Measurements from ENCODE around the gene LRMDA. TPM values are rescaled to one million over a fixed set of nuclear protein-coding genes. Genes with fewer than 3 reads are reported as not detected.

Gene LRMDA
- total RNA-seq, 1 donor from 2014 or later, result 5.2 TPM

DNA sequence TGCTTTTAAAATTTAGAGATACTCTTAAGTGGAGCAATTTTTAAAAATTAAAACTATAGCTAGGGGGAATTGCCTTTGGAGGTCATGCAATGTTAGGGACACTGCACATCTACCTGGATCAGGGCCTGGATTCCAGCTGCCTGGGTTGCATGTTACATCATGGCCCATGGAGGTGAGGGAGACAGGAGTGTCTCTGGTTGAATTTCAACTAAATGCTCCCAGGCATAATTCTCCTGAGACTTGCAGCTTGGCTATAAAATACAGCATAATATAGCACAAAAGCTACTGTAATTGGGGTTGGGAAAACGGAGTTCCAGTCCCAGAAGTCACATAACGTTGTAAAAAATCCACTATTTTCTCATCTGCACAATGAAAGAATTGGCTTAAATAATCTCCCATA, 782.5 kb downstream of the LRMDA start:
- no peaks in the 10 kb centered on the region for H3K27me3 ChIP-seq
- peaks cover 12% of the 10 kb centered on the region for H3K4me1 Mint-ChIP-seq
- H3K9me3 Mint-ChIP-seq, result peaks cover 2% of the 10 kb centered on the region

DNA sequence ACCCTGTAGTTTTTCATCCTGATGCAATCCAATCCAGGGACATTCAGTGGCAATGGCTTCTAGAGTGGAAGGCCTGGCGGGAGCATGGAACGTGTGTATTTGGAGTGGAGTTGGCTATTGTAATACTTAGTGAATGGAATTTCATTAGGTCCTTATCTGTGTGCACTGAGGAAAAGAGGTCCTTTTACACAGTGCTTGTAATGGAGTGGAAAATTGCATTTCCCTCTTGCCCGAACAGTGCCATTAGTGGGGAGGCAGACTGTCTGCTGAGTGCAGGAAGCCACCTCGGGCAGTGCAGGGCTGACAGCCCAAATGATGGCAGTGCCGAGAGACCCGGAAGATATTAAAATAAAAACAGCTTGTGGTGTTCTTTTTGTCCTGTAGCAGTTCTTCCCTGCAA, 786.6 kb downstream of the LRMDA start:
- TF ChIP-seq, protein P1, sequence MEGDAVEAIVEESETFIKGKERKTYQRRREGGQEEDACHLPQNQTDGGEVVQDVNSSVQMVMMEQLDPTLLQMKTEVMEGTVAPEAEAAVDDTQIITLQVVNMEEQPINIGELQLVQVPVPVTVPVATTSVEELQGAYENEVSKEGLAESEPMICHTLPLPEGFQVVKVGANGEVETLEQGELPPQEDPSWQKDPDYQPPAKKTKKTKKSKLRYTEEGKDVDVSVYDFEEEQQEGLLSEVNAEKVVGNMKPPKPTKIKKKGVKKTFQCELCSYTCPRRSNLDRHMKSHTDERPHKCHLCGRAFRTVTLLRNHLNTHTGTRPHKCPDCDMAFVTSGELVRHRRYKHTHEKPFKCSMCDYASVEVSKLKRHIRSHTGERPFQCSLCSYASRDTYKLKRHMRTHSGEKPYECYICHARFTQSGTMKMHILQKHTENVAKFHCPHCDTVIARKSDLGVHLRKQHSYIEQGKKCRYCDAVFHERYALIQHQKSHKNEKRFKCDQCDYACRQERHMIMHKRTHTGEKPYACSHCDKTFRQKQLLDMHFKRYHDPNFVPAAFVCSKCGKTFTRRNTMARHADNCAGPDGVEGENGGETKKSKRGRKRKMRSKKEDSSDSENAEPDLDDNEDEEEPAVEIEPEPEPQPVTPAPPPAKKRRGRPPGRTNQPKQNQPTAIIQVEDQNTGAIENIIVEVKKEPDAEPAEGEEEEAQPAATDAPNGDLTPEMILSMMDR (IDR thresholded peaks at IDR 0.05), result no peak
- no peak for TF ChIP-seq EZH2 (IDR thresholded peaks at IDR 0.05)
- no peak for TF ChIP-seq EZH2phosphoT487 (IDR thresholded peaks at IDR 0.05)
- H3K27me3 Mint-ChIP-seq (ENCODE audit: insufficient read depth, low read depth), result peaks cover 1% of the 10 kb centered on the region
- no peak for DNase-seq (ENCODE audit: low spot score)
- no peaks in the 10 kb centered on the region for H3K79me2 ChIP-seq (ENCODE audit: low read depth)
- H3K4me3 ChIP-seq, result no peak overlapping the region
- H3K27ac ChIP-seq, result no peak overlapping the region
- H3K27me3 ChIP-seq, result no peaks in the 10 kb centered on the region
- H4K20me1 ChIP-seq (ENCODE audit: low read depth), result no peaks in the 10 kb centered on the region
- H3K36me3 ChIP-seq, result no peaks in the 10 kb centered on the region
- H3K4me1 Mint-ChIP-seq, result peaks cover 4% of the 10 kb centered on the region
- H3K4me3 Mint-ChIP-seq, result no peak overlapping the region
- no peak overlapping the region for H2AFZ ChIP-seq (replicated peaks)
- H3K9ac ChIP-seq, result no peak overlapping the region
- H3K27ac Mint-ChIP-seq, result peak overlapping the region; percentile 58
- H3F3A ChIP-seq (ENCODE audit: low read depth), result no peaks in the 10 kb centered on the region
- no peaks in the 10 kb centered on the region for H3K9me3 ChIP-seq (ENCODE audit: low read depth)
- H3K36me3 Mint-ChIP-seq, result no peaks in the 10 kb centered on the region
- peaks cover 7% of the 10 kb centered on the region for H3K9me3 Mint-ChIP-seq
- H3K4me1 ChIP-seq, result no peaks in the 10 kb centered on the region
- no peak overlapping the region for H3K4me2 ChIP-seq

More for the DNA sequence above, 782.5 kb downstream of the LRMDA start:
- no peak overlapping the region for H3K27ac Mint-ChIP-seq
- Histone ChIP-seq H3K4me3 (no peak overlapping the region), H3K79me2 (ENCODE audit: low read depth) (no peaks in the 10 kb centered on the region), H3K36me3 (no peaks in the 10 kb centered on the region), H3F3A (ENCODE audit: low read depth) (no peaks in the 10 kb centered on the region), H3K9ac (no peak overlapping the region), H4K20me1 (ENCODE audit: low read depth) (no peaks in the 10 kb centered on the region), H2AFZ (replicated peaks) (no peak overlapping the region), H3K4me2 (no peak overlapping the region), H3K4me1 (no peaks in the 10 kb centered on the region), H3K9me3 (ENCODE audit: low read depth) (no peaks in the 10 kb centered on the region), H3K27ac (no peak overlapping the region)
- TF ChIP-seq, protein P1 (IDR thresholded peaks at IDR 0.05), result no peak
- no peak for TF ChIP-seq EZH2phosphoT487 (IDR thresholded peaks at IDR 0.05)
- TF ChIP-seq EZH2 (IDR thresholded peaks at IDR 0.05), result no peak
- peaks cover 5% of the 10 kb centered on the region for H3K27me3 Mint-ChIP-seq (ENCODE audit: insufficient read depth, low read depth)
- H3K36me3 Mint-ChIP-seq, result no peaks in the 10 kb centered on the region
- H3K4me3 Mint-ChIP-seq, result no peak overlapping the region
- no peak for DNase-seq (ENCODE audit: low spot score)

GRCh38 chr10:76229341-76229740, 797.9 kb downstream of the LRMDA start:
- Histone ChIP-seq H3K36me3 (no peaks in the 10 kb centered on the region), H3K79me2 (ENCODE audit: low read depth) (no peaks in the 10 kb centered on the region), H3K27ac (no peak overlapping the region), H3K9ac (no peak overlapping the region), H3K4me3 (no peak overlapping the region), H3K4me1 (peaks cover 23% of the 10 kb centered on the region), H3F3A (ENCODE audit: low read depth) (peaks cover 6% of the 10 kb centered on the region), H3K27me3 (peaks cover 34% of the 10 kb centered on the region), H3K4me2 (no peak overlapping the region), H2AFZ (replicated peaks) (no peak overlapping the region), H3K9me3 (ENCODE audit: low read depth) (no peaks in the 10 kb centered on the region), H4K20me1 (ENCODE audit: low read depth) (no peaks in the 10 kb centered on the region)
- Mint-ChIP-seq H3K9me3 (peaks cover 9% of the 10 kb centered on the region), H3K27me3 (ENCODE audit: insufficient read depth, low read depth) (peaks cover 9% of the 10 kb centered on the region), H3K4me3 (no peak overlapping the region), H3K4me1 (peaks cover 42% of the 10 kb centered on the region), H3K27ac (peak overlapping the region; percentile 20), H3K36me3 (peaks cover 5% of the 10 kb centered on the region)
- DNase-seq (ENCODE audit: low spot score), result no peak
- no peak for TF ChIP-seq EZH2phosphoT487 (IDR thresholded peaks at IDR 0.05)
- TF ChIP-seq, protein P1 (IDR thresholded peaks at IDR 0.05), result no peak
- TF ChIP-seq EZH2 (IDR thresholded peaks at IDR 0.05), result no peak

All from neural progenitor cell (in vitro differentiated cells).